Measurements from ENCODE around the gene GCAT. TPM values are rescaled to one million over a fixed set of nuclear protein-coding genes. Genes with fewer than 3 reads are reported as not detected.

The GCAT gene
- total and polyA plus RNA-seq, 9 of the 15 experiments (the other 6 are each of a cell fraction or from before 2014, with no cell fraction given): 1.9 to 69.9 (median 26.4) TPM

DNA sequence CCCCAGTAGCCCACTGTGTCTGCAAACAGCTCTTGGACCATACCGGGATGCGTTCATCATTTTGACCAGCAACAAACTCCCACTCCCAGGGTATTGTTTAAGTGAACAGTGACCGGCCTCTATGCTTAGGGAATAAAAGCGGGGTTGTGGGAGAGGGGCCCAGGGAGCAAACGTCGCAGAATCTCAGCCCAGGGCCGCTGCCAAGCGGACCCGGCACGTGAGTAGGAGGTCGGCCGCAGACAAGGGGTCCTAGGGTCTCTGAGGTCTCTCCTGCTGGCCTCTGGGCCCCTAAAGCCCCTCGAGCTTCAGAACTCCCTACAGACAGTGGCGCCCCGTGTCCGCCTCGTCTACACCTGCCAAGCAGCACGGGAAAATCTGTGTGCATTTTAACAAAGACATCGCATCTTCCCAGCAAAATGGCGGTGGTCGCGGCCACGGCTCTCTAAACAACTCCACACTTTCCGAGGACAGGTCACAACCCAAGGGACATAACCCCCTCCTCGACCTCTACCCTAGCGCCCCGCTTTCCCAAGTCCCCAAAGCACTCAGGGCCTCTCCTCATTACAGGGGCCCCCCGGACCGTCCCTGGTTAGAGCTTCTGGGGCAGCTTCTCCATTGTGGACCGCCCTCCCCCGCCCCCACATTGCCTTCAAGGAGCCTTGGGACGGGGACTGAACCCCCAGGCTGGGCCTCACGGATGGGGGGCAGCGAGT is 3.9 kb upstream of the GCAT start (continued):
- TF ChIP-seq, protein P1, sequence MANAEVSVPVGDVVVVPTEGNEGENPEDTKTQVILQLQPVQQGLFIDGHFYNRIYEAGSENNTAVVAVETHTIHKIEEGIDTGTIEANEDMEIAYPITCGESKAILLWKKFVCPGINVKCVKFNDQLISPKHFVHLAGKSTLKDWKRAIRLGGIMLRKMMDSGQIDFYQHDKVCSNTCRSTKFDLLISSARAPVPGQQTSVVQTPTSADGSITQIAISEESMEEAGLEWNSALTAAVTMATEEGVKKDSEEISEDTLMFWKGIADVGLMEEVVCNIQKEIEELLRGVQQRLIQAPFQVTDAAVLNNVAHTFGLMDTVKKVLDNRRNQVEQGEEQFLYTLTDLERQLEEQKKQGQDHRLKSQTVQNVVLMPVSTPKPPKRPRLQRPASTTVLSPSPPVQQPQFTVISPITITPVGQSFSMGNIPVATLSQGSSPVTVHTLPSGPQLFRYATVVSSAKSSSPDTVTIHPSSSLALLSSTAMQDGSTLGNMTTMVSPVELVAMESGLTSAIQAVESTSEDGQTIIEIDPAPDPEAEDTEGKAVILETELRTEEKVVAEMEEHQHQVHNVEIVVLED (CRISPR knock-in tag; IDR thresholded peaks at IDR 0.05): no peak
- TF ChIP-seq ATF1 (CRISPR knock-in tag; IDR thresholded peaks at IDR 0.05): no peak
- peak; percentile 18; the same call in 1 of the 2 replicates for TF ChIP-seq ATF1 (tag; IDR thresholded peaks at IDR 0.05)
- TF ChIP-seq TFAM (CRISPR knock-in tag; conservative IDR thresholded peaks at IDR 0.05): no peak
- TF ChIP-seq DPF2 (IDR thresholded peaks at IDR 0.05): 0 out of 2 replicates have a peak, but pooled peaks have one; percentile 5
- no peak for TF ChIP-seq JUNB (CRISPR knock-in tag; conservative IDR thresholded peaks at IDR 0.05)
- peak in 2 of 3 experiments; percentile 28 to 50 for TF ChIP-seq YY1 (IDR thresholded peaks at IDR 0.05; ENCODE audit: borderline replicate concordance in 1 of 3, control insufficient read depth in 1 of 3, extremely low read depth in 1 of 3, insufficient read depth in 3 of 3, insufficient read length in 1 of 3, insufficient replicate concordance in 2 of 3, low read depth in 1 of 3, low read length in 2 of 3)
- TF ChIP-seq, protein P2, sequence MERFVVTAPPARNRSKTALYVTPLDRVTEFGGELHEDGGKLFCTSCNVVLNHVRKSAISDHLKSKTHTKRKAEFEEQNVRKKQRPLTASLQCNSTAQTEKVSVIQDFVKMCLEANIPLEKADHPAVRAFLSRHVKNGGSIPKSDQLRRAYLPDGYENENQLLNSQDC (CRISPR knock-in tag; IDR thresholded peaks at IDR 0.05): no peak
- peak; percentile 61 for TF ChIP-seq POLR2G (IDR thresholded peaks at IDR 0.05; ENCODE audit: low read depth, low read length)
- TF ChIP-seq, protein P3, sequence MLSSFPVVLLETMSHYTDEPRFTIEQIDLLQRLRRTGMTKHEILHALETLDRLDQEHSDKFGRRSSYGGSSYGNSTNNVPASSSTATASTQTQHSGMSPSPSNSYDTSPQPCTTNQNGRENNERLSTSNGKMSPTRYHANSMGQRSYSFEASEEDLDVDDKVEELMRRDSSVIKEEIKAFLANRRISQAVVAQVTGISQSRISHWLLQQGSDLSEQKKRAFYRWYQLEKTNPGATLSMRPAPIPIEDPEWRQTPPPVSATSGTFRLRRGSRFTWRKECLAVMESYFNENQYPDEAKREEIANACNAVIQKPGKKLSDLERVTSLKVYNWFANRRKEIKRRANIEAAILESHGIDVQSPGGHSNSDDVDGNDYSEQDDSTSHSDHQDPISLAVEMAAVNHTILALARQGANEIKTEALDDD (IDR thresholded peaks at IDR 0.05): no peak
- no peak for TF ChIP-seq ZNF311 (CRISPR knock-in tag; IDR thresholded peaks at IDR 0.05)
- TF ChIP-seq, protein P4, sequence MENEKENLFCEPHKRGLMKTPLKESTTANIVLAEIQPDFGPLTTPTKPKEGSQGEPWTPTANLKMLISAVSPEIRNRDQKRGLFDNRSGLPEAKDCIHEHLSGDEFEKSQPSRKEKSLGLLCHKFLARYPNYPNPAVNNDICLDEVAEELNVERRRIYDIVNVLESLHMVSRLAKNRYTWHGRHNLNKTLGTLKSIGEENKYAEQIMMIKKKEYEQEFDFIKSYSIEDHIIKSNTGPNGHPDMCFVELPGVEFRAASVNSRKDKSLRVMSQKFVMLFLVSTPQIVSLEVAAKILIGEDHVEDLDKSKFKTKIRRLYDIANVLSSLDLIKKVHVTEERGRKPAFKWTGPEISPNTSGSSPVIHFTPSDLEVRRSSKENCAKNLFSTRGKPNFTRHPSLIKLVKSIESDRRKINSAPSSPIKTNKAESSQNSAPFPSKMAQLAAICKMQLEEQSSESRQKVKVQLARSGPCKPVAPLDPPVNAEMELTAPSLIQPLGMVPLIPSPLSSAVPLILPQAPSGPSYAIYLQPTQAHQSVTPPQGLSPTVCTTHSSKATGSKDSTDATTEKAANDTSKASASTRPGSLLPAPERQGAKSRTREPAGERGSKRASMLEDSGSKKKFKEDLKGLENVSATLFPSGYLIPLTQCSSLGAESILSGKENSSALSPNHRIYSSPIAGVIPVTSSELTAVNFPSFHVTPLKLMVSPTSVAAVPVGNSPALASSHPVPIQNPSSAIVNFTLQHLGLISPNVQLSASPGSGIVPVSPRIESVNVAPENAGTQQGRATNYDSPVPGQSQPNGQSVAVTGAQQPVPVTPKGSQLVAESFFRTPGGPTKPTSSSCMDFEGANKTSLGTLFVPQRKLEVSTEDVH (IDR thresholded peaks at IDR 0.05; ENCODE audit: low read depth, partially characterized antibody): no peak
- TF ChIP-seq FUS (optimal IDR thresholded peaks at IDR 0.05; ENCODE audit: low read depth, low read length): no peak
- no peak for TF ChIP-seq RUNX1 (IDR thresholded peaks at IDR 0.05; ENCODE audit: low read depth)
- TF ChIP-seq, protein P5, sequence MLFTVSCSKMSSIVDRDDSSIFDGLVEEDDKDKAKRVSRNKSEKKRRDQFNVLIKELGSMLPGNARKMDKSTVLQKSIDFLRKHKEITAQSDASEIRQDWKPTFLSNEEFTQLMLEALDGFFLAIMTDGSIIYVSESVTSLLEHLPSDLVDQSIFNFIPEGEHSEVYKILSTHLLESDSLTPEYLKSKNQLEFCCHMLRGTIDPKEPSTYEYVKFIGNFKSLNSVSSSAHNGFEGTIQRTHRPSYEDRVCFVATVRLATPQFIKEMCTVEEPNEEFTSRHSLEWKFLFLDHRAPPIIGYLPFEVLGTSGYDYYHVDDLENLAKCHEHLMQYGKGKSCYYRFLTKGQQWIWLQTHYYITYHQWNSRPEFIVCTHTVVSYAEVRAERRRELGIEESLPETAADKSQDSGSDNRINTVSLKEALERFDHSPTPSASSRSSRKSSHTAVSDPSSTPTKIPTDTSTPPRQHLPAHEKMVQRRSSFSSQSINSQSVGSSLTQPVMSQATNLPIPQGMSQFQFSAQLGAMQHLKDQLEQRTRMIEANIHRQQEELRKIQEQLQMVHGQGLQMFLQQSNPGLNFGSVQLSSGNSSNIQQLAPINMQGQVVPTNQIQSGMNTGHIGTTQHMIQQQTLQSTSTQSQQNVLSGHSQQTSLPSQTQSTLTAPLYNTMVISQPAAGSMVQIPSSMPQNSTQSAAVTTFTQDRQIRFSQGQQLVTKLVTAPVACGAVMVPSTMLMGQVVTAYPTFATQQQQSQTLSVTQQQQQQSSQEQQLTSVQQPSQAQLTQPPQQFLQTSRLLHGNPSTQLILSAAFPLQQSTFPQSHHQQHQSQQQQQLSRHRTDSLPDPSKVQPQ (CRISPR knock-in tag; IDR thresholded peaks at IDR 0.05; ENCODE audit: borderline replicate concordance): no peak
- TF ChIP-seq POLR2B (IDR thresholded peaks at IDR 0.05; ENCODE audit: low read depth, partially characterized antibody): no peak
- no peak for TF ChIP-seq RBM14 (IDR thresholded peaks at IDR 0.05; ENCODE audit: borderline replicate concordance, insufficient read depth, low read depth, low read length)
- no peak for TF ChIP-seq ILF3 (IDR thresholded peaks at IDR 0.05; ENCODE audit: borderline replicate concordance)
